Glutamatergic neuron (in vitro differentiated cells): ENCODE measurements around the gene MATN4. TPM values are rescaled to one million over a fixed set of nuclear protein-coding genes. Genes with fewer than 3 reads are reported as not detected.

Source experiments
- DNase-seq: peaks from one replicate; pipeline ENCODE4 v3.0.0; 2022
- H3K27ac Mint-ChIP-seq: one replicate; pipeline ENCODE4 v1.8.0; 2020; ENCODE audit warnings: mild to moderate bottlenecking, mixed read lengths, inconsistent platforms; ENCODE audit not compliant: unreplicated experiment
- H3K27me3 Mint-ChIP-seq: one replicate; pipeline ENCODE4 v1.8.0; 2020; ENCODE audit warnings: mild to moderate bottlenecking, moderate library complexity, mixed read lengths, inconsistent platforms; ENCODE audit not compliant: unreplicated experiment
- H3K36me3 Mint-ChIP-seq: one replicate; pipeline ENCODE4 v1.8.0; 2020; ENCODE audit warnings: mild to moderate bottlenecking, mixed read lengths, inconsistent platforms; ENCODE audit not compliant: unreplicated experiment
- H3K4me1 Mint-ChIP-seq: one replicate; pipeline ENCODE4 v1.8.0; 2020; ENCODE audit warnings: mild to moderate bottlenecking, low read depth, mixed read lengths, inconsistent platforms; ENCODE audit not compliant: unreplicated experiment
- H3K4me3 Mint-ChIP-seq: one replicate; pipeline ENCODE4 v1.8.0; 2020; ENCODE audit warnings: mild to moderate bottlenecking, mixed read lengths, inconsistent platforms; ENCODE audit not compliant: unreplicated experiment
- H3K9me3 Mint-ChIP-seq: one replicate; pipeline ENCODE4 v1.8.0; 2020; ENCODE audit warnings: mild to moderate bottlenecking, moderate library complexity, mixed read lengths, inconsistent platforms; ENCODE audit not compliant: unreplicated experiment
- total RNA-seq: library from RNA; stranded (reverse); fragmentation: NEBNext Ultra II Directional; extraction: Animal tissue kit (Norgen Biotek cat#: 25700); gene quantifications from one replicate; pipeline ENCODE4 v1.2.1, GENCODE V29; 2021; ENCODE audit not compliant: unreplicated experiment
- TF ChIP-seq, protein P1 (sequence below): fragments of 200-600 bp; sonication (generic); IDR thresholded peaks from one replicate; pipeline ENCODE4 v1.5.0; 2021; ENCODE audit not compliant: partially characterized antibody, unreplicated experiment

Gene MATN4
- total RNA-seq, 1 donor from 2014 or later, result not detected

DNA sequence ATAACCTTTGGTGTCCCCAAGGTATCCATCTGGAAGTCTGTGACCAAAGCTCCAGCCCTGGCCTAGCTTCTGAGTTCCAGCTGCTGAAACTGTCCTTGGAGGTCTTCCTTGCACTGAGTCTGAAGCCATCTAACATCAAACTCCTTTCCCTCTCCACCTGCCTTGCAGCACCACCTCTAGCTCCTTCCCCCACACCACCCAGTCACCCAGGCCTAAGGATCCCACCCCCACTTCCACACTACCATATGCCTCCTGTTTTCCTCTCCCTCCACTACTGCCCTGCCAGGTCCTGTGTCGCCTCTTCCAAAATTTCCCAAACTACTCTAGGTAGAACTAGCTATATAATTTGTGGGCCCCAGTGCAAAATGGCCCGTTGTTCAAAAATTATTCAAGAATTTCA is 10.8 kb upstream of the MATN4 start:
- Mint-ChIP-seq H3K9me3 (no peaks in the 10 kb centered on the region), H3K27me3 (no peaks in the 10 kb centered on the region), H3K27ac (no peak overlapping the region), H3K4me1 (no peaks in the 10 kb centered on the region), H3K4me3 (no peak overlapping the region), H3K36me3 (no peaks in the 10 kb centered on the region)
- DNase-seq, result no peak
- TF ChIP-seq, protein P1, sequence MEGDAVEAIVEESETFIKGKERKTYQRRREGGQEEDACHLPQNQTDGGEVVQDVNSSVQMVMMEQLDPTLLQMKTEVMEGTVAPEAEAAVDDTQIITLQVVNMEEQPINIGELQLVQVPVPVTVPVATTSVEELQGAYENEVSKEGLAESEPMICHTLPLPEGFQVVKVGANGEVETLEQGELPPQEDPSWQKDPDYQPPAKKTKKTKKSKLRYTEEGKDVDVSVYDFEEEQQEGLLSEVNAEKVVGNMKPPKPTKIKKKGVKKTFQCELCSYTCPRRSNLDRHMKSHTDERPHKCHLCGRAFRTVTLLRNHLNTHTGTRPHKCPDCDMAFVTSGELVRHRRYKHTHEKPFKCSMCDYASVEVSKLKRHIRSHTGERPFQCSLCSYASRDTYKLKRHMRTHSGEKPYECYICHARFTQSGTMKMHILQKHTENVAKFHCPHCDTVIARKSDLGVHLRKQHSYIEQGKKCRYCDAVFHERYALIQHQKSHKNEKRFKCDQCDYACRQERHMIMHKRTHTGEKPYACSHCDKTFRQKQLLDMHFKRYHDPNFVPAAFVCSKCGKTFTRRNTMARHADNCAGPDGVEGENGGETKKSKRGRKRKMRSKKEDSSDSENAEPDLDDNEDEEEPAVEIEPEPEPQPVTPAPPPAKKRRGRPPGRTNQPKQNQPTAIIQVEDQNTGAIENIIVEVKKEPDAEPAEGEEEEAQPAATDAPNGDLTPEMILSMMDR, result no peak

DNA sequence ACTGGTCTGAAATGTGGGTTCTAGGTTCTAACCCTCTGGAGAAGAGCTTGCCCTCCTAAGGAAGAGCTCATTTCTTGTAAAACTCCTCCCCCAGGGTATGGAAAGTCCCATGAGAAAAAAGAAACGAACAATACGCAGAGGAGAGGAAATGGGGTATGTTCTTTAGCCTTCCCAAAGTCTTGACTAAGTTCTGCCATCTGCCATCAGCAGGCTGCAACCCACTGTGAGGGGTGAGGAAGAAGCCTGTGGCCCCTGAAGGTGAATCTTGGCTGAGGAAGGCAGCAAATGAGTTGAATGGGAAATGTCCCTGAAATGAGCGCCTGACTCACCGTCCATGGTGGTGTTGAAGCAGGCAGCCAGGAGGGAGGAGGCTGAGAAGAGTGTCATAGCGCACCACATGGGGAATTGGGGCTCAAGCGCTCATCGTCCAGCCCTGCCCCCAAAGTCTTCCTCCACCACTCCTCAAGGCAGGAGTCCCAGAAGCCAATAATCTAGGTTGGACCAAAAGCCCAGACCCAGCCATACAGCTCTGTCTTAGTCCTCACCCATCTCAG is 10.4 kb upstream of the MATN4 start:
- H3K9me3 Mint-ChIP-seq, result no peaks in the 10 kb centered on the region
- H3K4me3 Mint-ChIP-seq, result no peak overlapping the region
- no peaks in the 10 kb centered on the region for H3K4me1 Mint-ChIP-seq
- TF ChIP-seq, protein P1, result no peak
- H3K27ac Mint-ChIP-seq, result no peak overlapping the region
- H3K36me3 Mint-ChIP-seq, result no peaks in the 10 kb centered on the region
- H3K27me3 Mint-ChIP-seq, result no peaks in the 10 kb centered on the region
- DNase-seq, result no peak

DNA sequence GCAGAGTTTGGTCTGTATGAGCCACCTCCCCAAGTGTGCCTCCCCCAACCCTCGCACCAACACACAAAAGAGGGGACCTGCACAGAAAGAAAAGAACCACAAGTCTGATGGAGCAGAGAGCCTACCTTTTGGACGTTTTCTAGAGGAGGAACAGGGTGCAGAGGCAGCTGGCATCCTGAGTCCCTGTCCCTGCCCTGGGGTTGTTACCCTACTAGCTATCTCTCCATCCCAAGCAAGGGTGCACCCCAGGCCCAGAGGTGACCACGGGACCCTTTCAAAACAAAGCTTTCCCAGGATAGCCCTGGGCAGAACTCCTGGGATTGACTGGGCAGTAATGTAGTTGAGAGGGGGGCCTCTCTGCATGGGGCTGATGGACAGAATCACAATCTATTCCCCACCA is 9.7 kb upstream of the MATN4 start:
- TF ChIP-seq, protein P1, result no peak
- Mint-ChIP-seq H3K36me3 (no peaks in the 10 kb centered on the region), H3K27ac (no peak overlapping the region), H3K9me3 (no peaks in the 10 kb centered on the region), H3K27me3 (no peaks in the 10 kb centered on the region), H3K4me1 (no peaks in the 10 kb centered on the region), H3K4me3 (no peak overlapping the region)
- no peak for DNase-seq

DNA sequence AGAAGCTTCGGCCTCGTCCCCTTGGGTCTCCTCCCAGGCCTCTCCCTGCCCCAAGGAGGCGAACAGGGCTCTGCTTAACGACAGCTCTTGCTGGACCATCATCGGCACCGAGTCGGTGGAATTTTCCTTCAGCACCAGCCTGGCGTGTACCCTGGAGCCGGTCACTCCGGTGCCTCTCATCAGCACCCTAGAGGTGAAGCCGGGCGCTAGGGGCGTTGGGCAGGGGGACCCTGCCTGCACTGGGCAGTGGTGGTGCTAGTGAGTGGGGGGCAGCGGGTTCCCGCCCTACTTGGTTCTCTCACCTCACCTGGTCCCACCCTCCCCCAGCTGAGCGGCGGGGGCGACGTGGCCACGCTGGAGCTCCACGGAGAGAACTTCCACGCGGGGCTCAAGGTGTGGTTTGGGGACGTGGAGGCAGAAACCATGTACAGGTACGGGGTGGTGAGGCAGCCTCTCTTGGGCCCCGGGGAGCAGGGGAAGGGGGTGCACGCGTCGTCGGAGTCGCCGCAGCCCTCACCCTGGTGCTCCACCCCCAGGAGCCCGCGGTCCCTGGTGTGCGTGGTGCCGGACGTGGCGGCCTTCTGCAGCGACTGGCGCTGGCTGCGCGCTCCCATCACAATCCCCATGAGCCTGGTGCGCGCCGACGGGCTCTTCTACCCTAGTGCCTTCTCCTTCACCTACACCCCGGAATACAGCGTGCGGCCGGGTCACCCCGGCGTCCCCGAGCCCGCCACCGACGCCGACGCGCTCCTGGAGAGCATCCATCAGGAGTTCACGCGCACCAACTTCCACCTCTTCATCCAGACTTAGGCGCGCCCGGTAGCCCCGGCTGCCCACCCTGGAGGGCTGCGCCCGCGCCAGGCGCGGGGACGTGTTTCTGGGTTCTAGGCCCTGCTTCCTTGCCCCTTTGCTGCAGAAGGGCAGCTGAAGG is 8.3 kb upstream of the MATN4 start:
- Mint-ChIP-seq H3K4me3 (no peak overlapping the region), H3K27ac (no peak overlapping the region), H3K4me1 (no peaks in the 10 kb centered on the region), H3K27me3 (no peaks in the 10 kb centered on the region), H3K9me3 (peaks cover 1% of the 10 kb centered on the region), H3K36me3 (no peaks in the 10 kb centered on the region)
- no peak for DNase-seq
- TF ChIP-seq, protein P1, result no peak

DNA sequence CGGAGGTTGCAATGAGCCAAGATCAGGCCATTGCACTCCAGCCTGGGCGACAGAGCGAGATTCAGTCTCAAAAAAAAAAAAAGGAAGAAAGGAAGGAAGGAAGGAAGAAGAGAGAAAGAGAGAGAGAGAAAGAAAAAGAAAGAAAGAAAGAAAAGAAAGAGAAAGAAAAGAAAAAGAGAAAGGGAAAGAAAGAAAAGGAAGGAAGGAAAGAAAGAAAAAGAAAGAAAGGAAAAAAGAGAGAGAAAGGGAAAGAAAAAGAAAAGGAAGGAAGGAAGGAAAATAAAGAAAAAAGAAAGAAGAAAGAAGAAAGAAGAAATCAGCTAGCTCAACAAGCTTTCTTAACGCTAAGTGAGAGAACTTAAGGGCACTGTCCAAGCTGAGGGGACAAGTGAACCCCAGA is 7.6 kb upstream of the MATN4 start:
- Mint-ChIP-seq H3K27ac (no peak overlapping the region), H3K27me3 (peaks cover 2% of the 10 kb centered on the region), H3K4me1 (no peaks in the 10 kb centered on the region), H3K9me3 (peaks cover 3% of the 10 kb centered on the region), H3K36me3 (no peaks in the 10 kb centered on the region), H3K4me3 (no peak overlapping the region)
- no peak for DNase-seq
- TF ChIP-seq, protein P1, result no peak
